OCI-LY1 (cell line): Measurements from ENCODE around the gene MPP2.

Experiments
- CTCF ChIP-seq: fragments of 200-600 bp; sonication (generic), shearing (Covaris generic); IDR thresholded peaks from 2 replicates; pipeline ENCODE4 v1.5.1; 2017; ENCODE audit warnings: mild to moderate bottlenecking, antibody characterized with exemption, low read length, moderate library complexity, mixed read lengths
- EZH2 ChIP-seq: fragments of 200-600 bp; sonication (generic), shearing (Covaris generic); IDR thresholded peaks from 2 replicates; pipeline ENCODE4 v1.8.0; 2017; ENCODE audit warnings: borderline replicate concordance, mixed run types, mild to moderate bottlenecking, antibody characterized with exemption, low read length, moderate library complexity, mixed read lengths

DNA sequence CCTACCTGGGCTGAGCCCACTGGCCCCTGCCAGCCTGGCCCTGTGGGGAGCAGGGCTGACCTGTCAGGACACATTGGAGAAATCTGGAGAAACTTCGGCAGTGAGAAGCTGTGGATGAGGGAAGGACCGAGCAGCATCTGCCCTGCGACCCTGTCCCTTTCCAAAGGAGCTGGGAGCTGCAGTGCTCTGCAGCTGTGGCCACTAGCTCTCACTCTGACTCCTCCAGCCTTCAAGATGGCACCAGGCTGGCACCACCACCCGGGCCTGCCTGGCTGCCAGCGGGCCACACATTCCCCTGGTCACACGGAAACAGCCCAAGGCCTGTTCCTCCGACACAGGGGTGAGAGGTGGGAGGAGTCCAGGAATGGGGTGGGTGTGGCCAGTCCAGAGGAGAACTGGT lies 30.3 kb downstream of the MPP2 start:
- TF ChIP-seq CTCF: no peak
- TF ChIP-seq EZH2: no peak
